Measurements from ENCODE around the gene LILRA2.

DNA sequence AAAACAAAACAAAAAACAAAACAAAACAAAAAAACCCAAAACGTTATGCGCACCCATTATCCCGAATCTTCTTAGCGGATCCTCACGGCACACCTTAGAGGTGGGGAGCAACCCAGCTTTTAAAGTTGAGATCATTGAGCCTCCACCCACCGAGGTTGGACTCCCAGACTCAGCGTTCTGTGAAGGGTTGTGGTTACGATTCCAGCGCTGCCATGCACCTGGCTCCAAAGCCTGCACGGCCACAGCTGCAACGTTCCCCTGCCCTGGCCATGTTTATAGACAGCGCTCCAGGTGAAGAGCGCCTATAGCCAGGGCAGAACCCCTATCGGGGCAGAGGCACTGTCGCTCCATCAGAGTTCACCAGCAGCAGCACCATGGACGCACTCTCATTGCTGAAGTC, 18.7 kb upstream of the LILRA2 start:
- TF ChIP-seq, protein P1, sequence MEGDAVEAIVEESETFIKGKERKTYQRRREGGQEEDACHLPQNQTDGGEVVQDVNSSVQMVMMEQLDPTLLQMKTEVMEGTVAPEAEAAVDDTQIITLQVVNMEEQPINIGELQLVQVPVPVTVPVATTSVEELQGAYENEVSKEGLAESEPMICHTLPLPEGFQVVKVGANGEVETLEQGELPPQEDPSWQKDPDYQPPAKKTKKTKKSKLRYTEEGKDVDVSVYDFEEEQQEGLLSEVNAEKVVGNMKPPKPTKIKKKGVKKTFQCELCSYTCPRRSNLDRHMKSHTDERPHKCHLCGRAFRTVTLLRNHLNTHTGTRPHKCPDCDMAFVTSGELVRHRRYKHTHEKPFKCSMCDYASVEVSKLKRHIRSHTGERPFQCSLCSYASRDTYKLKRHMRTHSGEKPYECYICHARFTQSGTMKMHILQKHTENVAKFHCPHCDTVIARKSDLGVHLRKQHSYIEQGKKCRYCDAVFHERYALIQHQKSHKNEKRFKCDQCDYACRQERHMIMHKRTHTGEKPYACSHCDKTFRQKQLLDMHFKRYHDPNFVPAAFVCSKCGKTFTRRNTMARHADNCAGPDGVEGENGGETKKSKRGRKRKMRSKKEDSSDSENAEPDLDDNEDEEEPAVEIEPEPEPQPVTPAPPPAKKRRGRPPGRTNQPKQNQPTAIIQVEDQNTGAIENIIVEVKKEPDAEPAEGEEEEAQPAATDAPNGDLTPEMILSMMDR (IDR thresholded peaks at IDR 0.05), result no peak
- no peak for TF ChIP-seq POLR2A (IDR thresholded peaks at IDR 0.05)
